Glutamatergic neuron (in vitro differentiated cells): ENCODE measurements around the gene CD151. TPM values are rescaled to one million over a fixed set of nuclear protein-coding genes. Genes with fewer than 3 reads are reported as not detected.
A peak's percentile ranks its signal among the peaks of the same experiment; 100 is the strongest.

ENCODE experiments used
- DNase-seq: peaks from one replicate; pipeline ENCODE4 v3.0.0; 2022
- H3K27ac Mint-ChIP-seq: one replicate; pipeline ENCODE4 v1.8.0; 2020; ENCODE audit warnings: mild to moderate bottlenecking, mixed read lengths, inconsistent platforms; ENCODE audit not compliant: unreplicated experiment
- H3K27me3 Mint-ChIP-seq: one replicate; pipeline ENCODE4 v1.8.0; 2020; ENCODE audit warnings: mild to moderate bottlenecking, moderate library complexity, mixed read lengths, inconsistent platforms; ENCODE audit not compliant: unreplicated experiment
- H3K36me3 Mint-ChIP-seq: one replicate; pipeline ENCODE4 v1.8.0; 2020; ENCODE audit warnings: mild to moderate bottlenecking, mixed read lengths, inconsistent platforms; ENCODE audit not compliant: unreplicated experiment
- H3K4me1 Mint-ChIP-seq: one replicate; pipeline ENCODE4 v1.8.0; 2020; ENCODE audit warnings: mild to moderate bottlenecking, low read depth, mixed read lengths, inconsistent platforms; ENCODE audit not compliant: unreplicated experiment
- H3K4me3 Mint-ChIP-seq: one replicate; pipeline ENCODE4 v1.8.0; 2020; ENCODE audit warnings: mild to moderate bottlenecking, mixed read lengths, inconsistent platforms; ENCODE audit not compliant: unreplicated experiment
- H3K9me3 Mint-ChIP-seq: one replicate; pipeline ENCODE4 v1.8.0; 2020; ENCODE audit warnings: mild to moderate bottlenecking, moderate library complexity, mixed read lengths, inconsistent platforms; ENCODE audit not compliant: unreplicated experiment
- total RNA-seq: library from RNA; stranded (reverse); fragmentation: NEBNext Ultra II Directional; extraction: Animal tissue kit (Norgen Biotek cat#: 25700); gene quantifications from one replicate; pipeline ENCODE4 v1.2.1, GENCODE V29; 2021; ENCODE audit not compliant: unreplicated experiment
- TF ChIP-seq, protein P1 (sequence below): fragments of 200-600 bp; sonication (generic); IDR thresholded peaks from one replicate; pipeline ENCODE4 v1.5.0; 2021; ENCODE audit not compliant: partially characterized antibody, unreplicated experiment

Gene CD151
- total RNA-seq, 1 donor from 2014 or later: 346 TPM

DNA sequence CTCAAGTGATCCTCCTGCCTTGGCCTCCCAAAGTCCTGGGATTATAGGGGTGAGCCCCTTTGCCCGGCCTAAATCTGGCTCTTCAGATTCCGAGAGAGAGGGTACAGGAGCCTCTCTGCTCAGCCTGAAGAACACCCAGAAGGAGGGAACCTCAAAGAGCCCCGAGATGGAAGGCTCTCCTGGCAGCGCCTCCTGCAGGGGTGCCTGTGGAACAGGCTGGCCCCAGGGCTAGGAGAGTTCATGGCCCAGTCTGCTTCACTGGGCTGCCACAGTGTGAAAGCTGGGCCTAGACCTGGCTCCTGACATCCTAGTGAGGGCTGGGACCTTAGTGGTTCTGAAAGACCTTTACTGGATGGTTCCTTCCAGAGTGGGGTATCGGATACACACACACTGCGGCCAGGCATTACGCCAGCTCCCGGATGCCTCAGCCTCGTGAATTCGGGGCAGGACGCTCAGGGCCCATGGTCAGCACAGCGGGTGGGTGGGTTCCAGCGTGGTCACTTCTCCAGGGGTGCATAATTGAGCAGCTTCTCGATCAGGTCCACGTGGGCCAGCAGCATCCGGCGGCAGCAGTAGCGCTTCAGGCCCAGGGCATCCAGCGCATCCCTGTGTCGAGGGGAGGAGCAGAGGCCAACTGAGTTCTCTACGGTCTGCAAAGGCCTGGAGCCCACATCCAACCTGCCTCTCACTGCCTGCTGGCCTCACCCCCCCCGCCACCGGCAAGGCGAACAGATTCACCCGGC is 7.3 kb downstream of the CD151 start:
- no peaks in the 10 kb centered on the region for H3K36me3 Mint-ChIP-seq
- H3K9me3 Mint-ChIP-seq: peaks cover 26% of the 10 kb centered on the region
- H3K27me3 Mint-ChIP-seq: peaks cover 17% of the 10 kb centered on the region
- peak overlapping the region; percentile 84 for H3K4me3 Mint-ChIP-seq
- DNase-seq: no peak
- peaks cover 20% of the 10 kb centered on the region for H3K4me1 Mint-ChIP-seq
- H3K27ac Mint-ChIP-seq: peak overlapping the region; percentile 80
- TF ChIP-seq, protein P1, sequence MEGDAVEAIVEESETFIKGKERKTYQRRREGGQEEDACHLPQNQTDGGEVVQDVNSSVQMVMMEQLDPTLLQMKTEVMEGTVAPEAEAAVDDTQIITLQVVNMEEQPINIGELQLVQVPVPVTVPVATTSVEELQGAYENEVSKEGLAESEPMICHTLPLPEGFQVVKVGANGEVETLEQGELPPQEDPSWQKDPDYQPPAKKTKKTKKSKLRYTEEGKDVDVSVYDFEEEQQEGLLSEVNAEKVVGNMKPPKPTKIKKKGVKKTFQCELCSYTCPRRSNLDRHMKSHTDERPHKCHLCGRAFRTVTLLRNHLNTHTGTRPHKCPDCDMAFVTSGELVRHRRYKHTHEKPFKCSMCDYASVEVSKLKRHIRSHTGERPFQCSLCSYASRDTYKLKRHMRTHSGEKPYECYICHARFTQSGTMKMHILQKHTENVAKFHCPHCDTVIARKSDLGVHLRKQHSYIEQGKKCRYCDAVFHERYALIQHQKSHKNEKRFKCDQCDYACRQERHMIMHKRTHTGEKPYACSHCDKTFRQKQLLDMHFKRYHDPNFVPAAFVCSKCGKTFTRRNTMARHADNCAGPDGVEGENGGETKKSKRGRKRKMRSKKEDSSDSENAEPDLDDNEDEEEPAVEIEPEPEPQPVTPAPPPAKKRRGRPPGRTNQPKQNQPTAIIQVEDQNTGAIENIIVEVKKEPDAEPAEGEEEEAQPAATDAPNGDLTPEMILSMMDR: no peak

DNA sequence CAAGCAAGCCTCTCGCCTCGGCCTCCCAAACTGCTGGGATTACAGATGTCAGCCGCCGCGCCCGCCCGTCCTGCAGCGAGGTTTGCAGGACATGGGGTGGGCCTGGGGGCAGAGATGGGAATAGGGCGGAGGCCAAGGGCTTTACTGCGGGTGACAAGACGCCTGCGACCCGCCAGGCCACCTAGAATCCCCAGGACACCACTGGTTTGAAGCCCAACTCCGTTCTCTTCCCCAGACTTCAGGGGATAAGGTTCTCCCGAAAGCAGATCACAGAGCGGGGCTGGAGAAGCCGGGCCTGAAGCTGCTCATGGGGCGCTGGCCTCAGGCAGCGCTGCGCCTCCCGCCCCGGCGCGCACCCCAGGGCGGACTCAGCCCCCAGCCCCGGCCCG is 9.2 kb downstream of the CD151 start:
- Mint-ChIP-seq H3K4me3 (peak overlapping the region; percentile 88), H3K27ac (peak overlapping the region; percentile 78), H3K9me3 (peaks cover 26% of the 10 kb centered on the region), H3K4me1 (peaks cover 22% of the 10 kb centered on the region), H3K27me3 (peaks cover 17% of the 10 kb centered on the region), H3K36me3 (no peaks in the 10 kb centered on the region)
- TF ChIP-seq, protein P1: no peak
- DNase-seq: no peak

DNA sequence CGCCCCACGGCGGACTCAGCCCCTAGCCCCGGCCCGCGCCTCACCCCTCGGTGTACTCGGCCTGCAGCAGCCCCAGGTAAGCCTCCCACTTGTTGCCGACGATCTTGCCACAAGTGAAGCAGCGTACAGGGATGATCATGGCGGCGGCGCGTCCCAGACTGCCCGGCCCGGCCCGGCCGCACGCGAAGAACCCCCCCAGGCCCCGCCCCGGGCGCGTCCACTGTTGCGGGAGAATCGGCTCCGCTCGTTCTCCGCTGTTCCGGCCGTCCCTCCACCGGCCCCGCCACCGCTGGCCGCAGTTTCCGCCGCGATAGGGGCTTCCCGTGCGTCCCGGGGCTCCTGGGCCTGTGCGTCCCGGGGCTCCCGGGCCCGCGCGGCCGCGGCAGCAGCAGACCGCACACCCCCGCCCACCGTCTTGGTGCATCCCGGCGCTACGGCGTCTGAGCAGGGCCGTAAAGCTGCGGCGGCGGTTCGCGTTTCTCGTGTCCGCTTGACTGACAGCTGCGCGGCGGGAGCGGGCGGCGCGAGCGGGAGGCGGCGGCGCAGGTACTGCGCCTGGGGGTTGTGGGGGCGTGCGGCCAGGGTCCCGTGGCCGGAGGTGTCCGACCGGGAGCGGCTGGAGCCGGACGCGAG is 9.7 kb downstream of the CD151 start, which contains the start of the genes POLR2L and TSPAN4:
TSS of gene POLR2L (minus strand) at position 160 of the 633 bp plus-strand sequence. CDS start at position 139, 21 bp downstream.
TSS of gene TSPAN4 (plus strand) at position 483 of the 633 bp plus-strand sequence. CDS start 7,453 bp downstream, outside the sequence.
- TF ChIP-seq, protein P1: no peak
- H3K4me1 Mint-ChIP-seq: peaks cover 22% of the 10 kb centered on the region
- DNase-seq: peak; percentile 94
- peaks cover 26% of the 10 kb centered on the region for H3K9me3 Mint-ChIP-seq
- peak within 1 kb of the TSS; percentile 78 for H3K27ac Mint-ChIP-seq
- H3K4me3 Mint-ChIP-seq: peak within 1 kb of the TSS; percentile 88
- peaks cover 17% of the 10 kb centered on the region for H3K27me3 Mint-ChIP-seq
- H3K36me3 Mint-ChIP-seq: no peaks in the 10 kb centered on the region

DNA sequence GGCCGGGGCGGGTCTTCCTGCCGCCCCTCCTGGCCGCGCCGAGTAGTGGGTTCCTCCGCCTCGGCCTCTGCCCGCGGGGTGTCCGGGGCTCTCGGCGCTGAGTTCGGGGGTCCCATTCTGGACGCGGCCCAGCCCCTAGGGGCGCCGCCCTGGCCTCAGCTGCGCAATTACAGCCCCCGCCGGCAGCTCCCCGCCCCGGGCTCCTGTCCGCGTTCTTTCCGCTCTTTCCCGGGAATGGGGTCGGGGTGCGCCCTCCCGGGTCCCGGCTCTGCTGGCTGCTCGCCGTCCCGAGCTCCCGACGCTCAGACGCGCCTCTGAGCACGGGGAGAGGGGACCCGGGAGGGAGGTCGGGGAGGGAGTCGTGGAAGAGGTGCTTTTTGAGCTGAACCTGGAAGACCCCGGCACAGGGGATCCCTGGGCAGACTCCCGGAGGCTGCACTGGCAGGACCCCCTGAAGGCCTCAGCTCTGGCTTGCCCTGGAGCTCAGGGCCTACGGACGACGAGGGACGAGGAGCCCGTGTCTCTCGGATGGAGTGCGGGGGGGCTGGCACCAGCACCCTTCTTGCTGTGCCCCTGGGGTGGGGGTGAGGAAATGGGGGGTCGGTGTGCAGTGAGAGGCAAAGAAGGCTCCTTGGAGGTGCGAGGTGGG is 10.5 kb downstream of the CD151 start:
- H3K4me3 Mint-ChIP-seq: peak overlapping the region; percentile 82
- peaks cover 22% of the 10 kb centered on the region for H3K4me1 Mint-ChIP-seq
- no peak for DNase-seq
- no peak overlapping the region for H3K27ac Mint-ChIP-seq
- TF ChIP-seq, protein P1: no peak
- peaks cover 26% of the 10 kb centered on the region for H3K9me3 Mint-ChIP-seq
- peaks cover 14% of the 10 kb centered on the region for H3K27me3 Mint-ChIP-seq
- H3K36me3 Mint-ChIP-seq: no peaks in the 10 kb centered on the region
